HepG2 (cell line): ENCODE data around the gene LECT2. TPM values are rescaled to one million over a fixed set of nuclear protein-coding genes. Genes with fewer than 3 reads are reported as not detected.

Source experiments
- polyA plus RNA-seq, 8 experiments: library from polyadenylated mRNA; depleted of rRNA in 3 of 8; stranded (reverse) in 7 of 8; unstranded in 1 of 8; fragments of >200 nt; fragmentation: Illumina TruSeq in 4 of 8; extraction: Trizol in 4 of 8; gene quantifications; 2 replicates each; pipeline versions ENCODE4 v1.2.1 to v1.2.3, GENCODE V29; 2011 to 2016; ENCODE audit warnings: low read depth in 4 of 8, missing spikeins in 1 of 8, mixed read lengths in 1 of 8; ENCODE audit not compliant: insufficient read depth in 1 of 8
- total RNA-seq, 5 experiments: library from RNA; depleted of rRNA; stranded (reverse); fragments of >200 nt; fragmentation: Illumina TruSeq; extraction: Trizol; gene quantifications; 2 replicates each; pipeline ENCODE4 v1.2.3, GENCODE V29; 2016; ENCODE audit warnings: low read depth in 1 of 5

LECT2 gene
- total and polyA plus RNA-seq, 2 of the 13 experiments (the other 11 are each of a cell fraction or from before 2014, with no cell fraction given): not detected

Other genes with a start within 250 kb of the LECT2 start
- 4.0 and 4.5 TPM in 2 replicates for gene SLC25A48, start 120.3 kb downstream of the LECT2 start, total RNA-seq (2016; rRNA removed; fragmentation: Illumina TruSeq; extraction: Trizol)
- 0.17 and 1.0 TPM in 2 replicates for gene SLC25A48, start 120.3 kb downstream of the LECT2 start, polyA plus RNA-seq (2011; rRNA removed)
- not detected in 2 replicates for gene IL9, start 59.1 kb downstream of the LECT2 start, total RNA-seq (2016; rRNA removed; fragmentation: Illumina TruSeq; extraction: Trizol)
- not detected in 2 replicates for gene IL9, start 59.1 kb downstream of the LECT2 start, polyA plus RNA-seq (2011; rRNA removed)
- 138 and 275 TPM in 2 replicates for gene TGFBI, start 74.0 kb upstream of the LECT2 start, total RNA-seq (2016; rRNA removed; fragmentation: Illumina TruSeq; extraction: Trizol)
- 441 and 457 TPM in 2 replicates for gene TGFBI, start 74.0 kb upstream of the LECT2 start, polyA plus RNA-seq (2011; rRNA removed)
- gene SMAD5, start 177.9 kb upstream of the LECT2 start, total RNA-seq (2016; rRNA removed; fragmentation: Illumina TruSeq; extraction: Trizol): 48.5 and 81.0 TPM in 2 replicates
- gene SMAD5, start 177.9 kb upstream of the LECT2 start, polyA plus RNA-seq (2011; rRNA removed): 27.2 and 30.0 TPM in 2 replicates
- 0.20 TPM in 1 of 2 replicates, not detected in the other for gene SMIM32, start 238.2 kb upstream of the LECT2 start, total RNA-seq (2016; rRNA removed; fragmentation: Illumina TruSeq; extraction: Trizol)
- gene SMIM32, start 238.2 kb upstream of the LECT2 start, polyA plus RNA-seq (2011; rRNA removed): 0.05 and 0.15 TPM in 2 replicates